ENCODE measurements around the gene KRT3.

GRCh38 chr12:52796429-52796794 lies 495 bp upstream of the KRT3 start:
- no peak for TF ChIP-seq REST (IDR thresholded peaks at IDR 0.05)
- TF ChIP-seq TAF1 (conservative IDR thresholded peaks at IDR 0.05), result no peak
- no peak for TF ChIP-seq CTCF (IDR thresholded peaks at IDR 0.05; ENCODE audit: low read depth, low read length, missing input control)

All from liver (tissue), 3 donors.